ENCODE results near the gene CYSLTR2.

Gene CYSLTR2, protein sequence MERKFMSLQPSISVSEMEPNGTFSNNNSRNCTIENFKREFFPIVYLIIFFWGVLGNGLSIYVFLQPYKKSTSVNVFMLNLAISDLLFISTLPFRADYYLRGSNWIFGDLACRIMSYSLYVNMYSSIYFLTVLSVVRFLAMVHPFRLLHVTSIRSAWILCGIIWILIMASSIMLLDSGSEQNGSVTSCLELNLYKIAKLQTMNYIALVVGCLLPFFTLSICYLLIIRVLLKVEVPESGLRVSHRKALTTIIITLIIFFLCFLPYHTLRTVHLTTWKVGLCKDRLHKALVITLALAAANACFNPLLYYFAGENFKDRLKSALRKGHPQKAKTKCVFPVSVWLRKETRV

DNA sequence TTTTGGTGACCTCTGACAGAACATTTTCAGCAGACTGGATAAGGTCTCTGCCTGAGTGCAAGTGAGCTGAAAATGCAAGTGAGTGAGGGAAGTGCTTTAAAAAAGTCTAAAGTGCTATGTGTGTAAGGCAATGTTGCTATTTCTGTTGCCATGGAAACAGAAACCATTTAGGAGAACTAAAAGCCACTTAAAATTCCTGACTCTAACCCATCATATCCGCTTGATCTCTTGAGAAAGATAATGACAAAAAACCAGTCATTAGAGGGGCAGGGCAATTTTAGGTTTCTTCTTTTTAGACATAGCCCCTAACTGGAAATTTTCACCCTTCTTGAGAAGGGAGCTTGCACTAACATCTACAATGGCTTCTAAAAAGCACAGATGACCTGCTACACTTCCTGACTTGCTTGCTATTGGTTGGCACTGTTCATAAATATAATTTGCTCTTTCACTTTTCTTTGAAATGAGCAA, at the start of gene CYSLTR2:
Gene CYSLTR2 (plus strand): TSS at position 458 of the 468 bp plus-strand sequence. CDS start 52,889 bp downstream, outside the sequence.
- DNase-seq (ENCODE audit: low read depth in 2 of 2), result no peak

DNA sequence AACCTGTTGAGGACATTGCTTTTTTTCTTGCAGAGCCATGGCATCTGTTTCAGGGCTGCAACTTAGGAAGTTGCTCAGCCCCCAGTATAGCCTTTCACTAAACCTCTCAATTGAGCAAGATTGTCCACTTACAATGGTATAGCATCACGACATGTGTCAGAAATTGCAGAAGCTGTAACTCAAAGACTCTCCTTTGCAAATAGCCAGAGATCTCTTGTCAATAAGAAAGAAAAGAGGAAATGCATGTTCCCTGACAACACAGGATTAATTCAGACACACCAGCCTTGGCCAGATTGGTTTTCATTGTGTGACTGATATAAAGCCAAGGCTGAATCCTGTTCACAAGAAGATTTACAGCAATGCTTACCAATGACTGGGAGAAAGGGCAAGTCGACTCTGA, 38.7 kb upstream of the CYSLTR2 start:
- DNase-seq (ENCODE audit: low read depth in 2 of 2), result no peak

DNA sequence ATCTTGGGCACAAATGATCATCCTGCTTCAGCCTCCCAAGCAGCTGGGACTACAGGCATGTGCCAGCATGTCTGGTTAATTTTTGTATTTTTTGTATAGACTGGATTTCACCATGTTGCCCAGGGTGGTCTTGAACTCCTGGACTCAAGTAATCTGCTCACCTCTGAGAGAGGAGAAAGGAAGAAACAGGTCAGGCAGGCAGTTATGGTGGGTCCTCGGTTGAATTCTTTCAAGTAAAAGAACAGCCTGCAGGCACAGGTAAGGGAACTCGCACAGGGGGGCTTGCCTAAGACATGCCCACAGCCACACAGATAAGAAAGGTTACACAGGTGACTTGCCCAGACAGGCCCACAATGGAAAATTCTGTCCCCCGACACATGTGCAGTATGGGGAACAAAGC, 34.8 kb upstream of the CYSLTR2 start:
- DNase-seq (ENCODE audit: low read depth in 2 of 2), result no peak

DNA sequence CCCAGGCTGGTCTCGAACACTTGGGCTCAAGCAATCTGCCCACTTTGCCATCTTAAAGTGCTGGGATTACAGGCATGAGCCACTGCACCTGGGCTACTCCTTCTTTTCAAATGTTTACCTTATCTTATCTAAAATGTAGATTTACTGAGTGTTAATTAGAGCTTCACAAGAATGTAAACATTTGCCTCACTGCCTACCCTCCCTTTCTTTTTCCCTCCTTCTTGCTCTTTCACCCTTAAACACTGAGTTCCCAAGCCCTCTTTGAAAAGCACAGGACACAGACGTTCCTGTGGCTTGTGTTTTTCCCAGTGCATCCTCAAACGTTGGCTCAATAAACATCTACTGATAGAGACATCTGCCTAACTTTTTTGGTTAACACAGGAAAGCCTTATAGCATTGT, 32.7 kb upstream of the CYSLTR2 start:
- DNase-seq (ENCODE audit: low read depth in 2 of 2), result no peak

DNA sequence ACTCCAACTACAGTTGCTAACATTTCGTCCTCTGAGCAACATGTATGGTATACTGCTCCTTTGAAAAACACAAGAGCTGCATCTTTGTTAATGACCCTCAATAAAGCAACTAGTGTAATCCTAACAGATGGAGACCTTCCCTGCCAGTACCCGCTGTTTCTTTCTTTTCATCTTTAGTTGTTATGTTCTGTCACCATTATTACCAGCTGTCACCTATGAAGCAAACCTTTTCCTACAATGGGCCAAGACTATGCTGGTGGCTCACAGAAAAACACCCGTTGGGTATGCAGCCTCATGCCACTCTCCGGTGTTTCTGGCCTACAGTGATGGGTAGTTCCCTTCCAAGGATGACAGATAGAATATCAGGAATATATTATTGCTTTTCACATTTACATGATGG, 29.7 kb upstream of the CYSLTR2 start:
- DNase-seq (ENCODE audit: low read depth in 2 of 2), result no peak

DNA sequence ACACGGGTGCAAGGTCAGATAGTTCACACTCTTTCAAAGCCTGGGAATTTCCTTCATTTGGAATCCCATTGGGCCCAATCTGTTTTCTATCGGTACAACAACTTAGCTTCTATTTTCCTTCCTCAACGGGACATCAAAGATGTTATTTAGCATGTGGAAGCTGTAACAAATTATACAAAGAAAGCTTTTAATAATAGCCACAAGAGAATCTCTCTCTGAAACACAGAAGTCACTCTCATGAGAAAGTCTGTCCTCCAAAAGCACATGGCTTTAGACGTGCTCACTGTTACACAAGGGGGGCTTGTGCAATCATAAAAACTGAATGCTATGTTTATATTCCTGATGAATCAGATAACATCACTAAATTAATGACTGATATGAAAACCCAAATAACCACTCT, 28.9 kb upstream of the CYSLTR2 start:
- no peak for DNase-seq (ENCODE audit: low read depth in 2 of 2)

DNA sequence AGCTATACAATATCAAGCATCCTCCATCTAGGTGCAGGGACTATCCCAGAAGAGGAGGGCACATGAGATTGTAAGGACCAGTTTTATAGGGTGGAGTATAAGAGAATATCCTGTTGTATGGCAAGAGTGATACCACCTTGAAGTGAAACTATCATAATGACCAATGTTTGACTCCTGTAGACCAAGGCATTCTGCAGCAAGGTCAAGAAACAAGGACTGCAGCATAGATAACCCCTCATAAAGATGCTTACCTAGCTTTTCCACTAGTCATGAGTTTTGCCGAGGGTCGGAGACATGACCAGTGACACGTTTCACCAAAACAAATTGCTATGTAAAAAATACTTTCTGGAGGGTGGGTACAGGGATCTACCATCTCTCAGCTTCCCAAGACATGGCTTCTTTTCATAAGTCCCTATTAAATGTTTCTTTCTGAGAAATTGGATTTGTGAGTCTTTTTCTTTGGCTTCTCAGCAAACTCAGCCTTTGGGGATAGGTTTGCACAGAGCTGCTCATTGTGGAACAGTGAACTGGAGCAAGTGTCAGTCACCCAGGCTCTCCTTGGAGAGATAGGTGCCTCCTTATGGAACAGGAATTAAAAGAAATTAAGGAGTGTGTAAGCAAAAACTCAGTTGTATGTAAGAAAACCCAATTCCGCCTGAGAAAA, 28.2 kb upstream of the CYSLTR2 start:
- no peak for DNase-seq (ENCODE audit: low read depth in 2 of 2)

DNA sequence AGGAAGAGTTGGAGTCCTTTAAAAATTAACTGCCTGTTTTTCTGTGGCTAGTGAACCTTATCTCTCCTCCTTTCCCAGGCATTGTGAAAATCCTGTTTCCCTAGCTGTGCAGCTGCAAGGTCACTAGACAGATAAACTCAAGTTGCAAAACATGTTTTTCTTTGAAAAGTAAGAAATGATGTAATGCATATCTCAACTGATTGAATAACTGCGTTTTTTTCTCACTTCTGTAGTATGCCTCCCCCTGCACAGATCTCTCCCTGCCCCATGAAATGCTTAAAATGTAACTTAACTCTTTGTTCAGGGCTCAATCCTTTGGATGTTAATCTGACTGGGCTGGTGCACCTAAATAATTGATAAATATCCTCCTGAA, 27.7 kb upstream of the CYSLTR2 start:
- no peak for DNase-seq (ENCODE audit: low read depth in 2 of 2)

DNA sequence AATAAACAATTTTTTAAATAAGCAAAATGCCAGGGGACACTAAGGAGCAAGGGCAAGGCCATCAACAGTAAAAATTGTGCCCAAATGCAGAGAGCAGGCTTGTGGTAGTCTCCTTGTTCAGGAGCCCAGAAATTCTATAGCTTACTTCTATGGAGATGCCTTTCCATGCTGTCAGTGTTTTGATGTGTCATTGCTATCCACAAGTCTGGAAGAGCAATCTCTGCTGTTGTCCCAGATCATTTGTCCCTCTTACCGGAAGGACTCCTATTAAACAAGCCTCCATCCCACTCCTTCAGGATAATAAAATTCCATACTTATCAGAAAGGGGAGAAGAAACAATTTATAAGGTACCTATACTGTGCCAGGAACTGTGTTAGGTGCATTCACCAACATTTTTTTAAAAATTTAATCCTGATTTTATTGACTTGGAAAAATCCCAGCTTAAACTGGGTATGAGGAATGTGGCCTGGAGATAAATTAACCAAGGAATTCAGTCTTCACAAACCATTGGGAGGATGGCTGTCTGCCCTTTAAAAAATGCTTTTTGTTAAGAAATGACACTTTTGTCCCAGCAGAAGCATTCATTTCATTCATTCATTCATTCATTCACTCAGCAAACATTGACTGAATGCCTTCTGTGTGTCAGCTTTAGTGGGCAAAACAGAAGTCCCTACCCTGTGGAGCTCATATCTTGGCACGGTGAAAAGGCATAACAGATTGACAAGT, 26.8 kb upstream of the CYSLTR2 start:
- DNase-seq (ENCODE audit: low read depth in 2 of 2), result no peak

DNA sequence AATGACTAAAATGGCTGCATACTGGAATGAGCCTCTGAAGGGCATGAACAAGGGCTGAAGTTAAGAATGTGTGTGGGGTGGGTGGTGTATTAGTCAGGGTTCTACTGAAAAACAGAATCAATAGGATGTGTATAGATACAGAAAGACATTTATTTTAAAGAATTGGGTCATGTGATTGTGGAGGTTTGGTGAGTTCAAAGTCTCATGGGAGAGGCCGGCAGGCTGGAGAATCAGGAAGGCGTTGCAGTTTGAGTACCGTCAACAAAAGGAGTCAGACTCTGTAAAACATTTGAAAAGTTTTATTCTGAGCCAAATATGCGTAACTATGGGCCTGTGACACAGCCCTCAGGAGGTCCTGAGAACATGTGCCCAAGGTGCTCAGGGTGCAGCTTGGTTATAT, 24.5 kb upstream of the CYSLTR2 start:
- DNase-seq (ENCODE audit: low read depth in 2 of 2), result no peak

DNA sequence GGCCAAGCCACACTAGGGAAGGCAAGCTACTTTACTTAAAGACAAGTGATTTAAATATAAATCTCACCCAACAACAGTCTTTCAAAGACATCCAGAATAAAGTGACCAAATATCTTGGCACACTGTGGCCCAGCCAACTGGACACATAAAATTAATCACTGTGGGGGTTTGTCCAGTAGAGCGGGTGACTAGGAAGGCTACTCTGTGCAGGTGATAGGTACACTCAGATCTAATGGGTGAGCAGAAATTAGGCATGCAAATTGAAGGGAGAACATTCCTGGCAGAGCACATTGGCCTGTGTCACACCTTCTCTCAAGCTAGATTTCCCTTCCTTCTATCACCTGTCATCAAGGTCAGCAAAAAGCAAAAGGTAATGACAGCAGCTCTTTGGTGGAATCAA, 23.4 kb upstream of the CYSLTR2 start:
- DNase-seq (ENCODE audit: low read depth in 2 of 2), result no peak

DNA sequence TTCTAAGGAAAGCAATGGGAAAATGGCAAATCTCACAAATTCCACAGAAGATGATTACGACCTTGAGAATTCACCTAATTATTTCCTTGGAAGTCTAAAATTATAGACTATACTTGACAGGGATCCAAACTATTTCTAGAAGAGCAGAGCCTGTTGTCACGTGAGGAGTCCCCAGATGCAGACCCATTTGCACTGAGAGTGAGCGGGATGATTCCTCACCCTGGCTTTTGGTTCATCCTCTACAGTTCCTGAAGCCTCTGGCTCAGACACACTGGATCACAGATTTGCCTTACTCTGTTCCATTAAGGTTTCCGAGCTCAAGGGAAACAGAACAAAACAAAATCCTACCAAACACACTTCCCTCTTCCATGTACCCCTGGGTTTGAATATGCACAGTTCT, 23.0 kb upstream of the CYSLTR2 start:
- no peak for DNase-seq (ENCODE audit: low read depth in 2 of 2)

DNA sequence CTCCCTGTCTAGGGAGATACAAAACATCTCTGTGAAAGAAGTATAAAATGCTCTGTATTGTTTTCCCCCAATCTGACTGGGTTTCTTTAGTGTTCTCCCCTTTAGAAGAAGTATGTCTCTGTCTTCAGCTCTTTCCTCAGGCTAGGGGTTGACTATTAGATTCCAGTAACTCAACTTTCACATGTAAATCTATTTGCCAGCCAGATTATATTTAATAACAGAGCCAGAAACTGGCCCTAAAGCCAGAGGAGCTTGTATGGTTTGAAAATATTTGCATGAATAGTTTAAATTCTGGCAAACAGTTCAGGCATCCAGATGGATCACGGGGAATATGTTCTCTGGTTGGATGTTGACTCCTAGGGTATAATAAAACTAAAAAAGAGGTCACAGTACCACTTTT, 22.3 kb upstream of the CYSLTR2 start:
- DNase-seq (ENCODE audit: low read depth in 2 of 2), result no peak

DNA sequence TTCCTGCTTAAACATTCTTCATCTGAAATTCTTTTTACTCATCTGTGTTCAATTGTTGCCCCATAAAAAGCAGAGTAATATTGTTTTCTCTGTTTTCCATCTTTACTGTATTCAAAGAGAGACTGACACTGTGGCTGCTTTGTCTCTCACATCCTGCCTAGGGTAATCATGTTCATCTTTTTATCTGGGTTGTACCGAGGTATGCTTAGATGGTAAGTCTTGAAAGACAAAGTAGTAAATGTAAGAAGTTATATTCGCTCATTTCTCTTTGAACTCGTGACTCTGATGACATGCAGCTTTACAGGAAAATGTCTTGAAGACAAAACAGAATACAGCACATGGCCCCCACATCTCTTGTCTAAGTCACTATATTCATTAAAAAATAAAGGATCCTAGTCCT, 20.0 kb upstream of the CYSLTR2 start:
- no peak for DNase-seq (ENCODE audit: low read depth in 2 of 2)

DNA sequence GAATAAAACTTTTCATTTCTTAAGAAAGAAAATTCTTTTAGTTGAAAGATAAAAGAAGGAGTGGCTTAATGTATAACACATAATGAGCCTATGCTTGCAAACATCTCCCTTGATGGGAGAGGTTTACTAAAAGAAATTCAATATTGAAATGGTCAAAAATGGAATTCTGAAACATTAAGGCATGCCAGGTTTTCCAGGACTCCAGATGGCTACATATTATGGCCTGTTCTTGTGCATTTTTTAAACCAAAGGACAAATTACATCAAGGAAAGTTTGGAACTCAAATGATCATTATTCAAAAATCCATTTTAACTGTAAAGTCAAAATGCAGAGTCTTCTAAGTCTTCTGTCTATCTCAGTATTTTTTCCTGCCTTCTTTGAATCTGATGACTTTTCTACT, 19.1 kb upstream of the CYSLTR2 start:
- no peak for DNase-seq (ENCODE audit: low read depth in 2 of 2)

DNA sequence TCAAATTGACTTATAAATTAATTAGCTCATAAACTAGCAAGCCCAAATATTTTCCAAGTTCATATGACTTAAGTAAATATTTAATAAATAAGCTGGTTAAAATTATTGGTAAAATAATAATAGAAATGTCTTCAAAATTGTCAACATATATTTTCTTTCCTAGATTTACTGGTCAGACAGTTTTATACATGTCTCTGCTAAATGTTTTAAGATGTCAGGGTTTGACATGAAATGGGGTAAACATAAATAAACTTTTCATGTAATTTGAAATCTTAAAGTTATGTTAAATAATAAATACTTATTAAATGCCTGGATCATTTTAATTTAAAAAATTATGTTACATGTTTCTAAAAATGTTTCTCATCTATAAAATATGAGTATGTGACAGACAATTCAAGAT, 18.3 kb upstream of the CYSLTR2 start:
- no peak for DNase-seq (ENCODE audit: low read depth in 2 of 2)

DNA sequence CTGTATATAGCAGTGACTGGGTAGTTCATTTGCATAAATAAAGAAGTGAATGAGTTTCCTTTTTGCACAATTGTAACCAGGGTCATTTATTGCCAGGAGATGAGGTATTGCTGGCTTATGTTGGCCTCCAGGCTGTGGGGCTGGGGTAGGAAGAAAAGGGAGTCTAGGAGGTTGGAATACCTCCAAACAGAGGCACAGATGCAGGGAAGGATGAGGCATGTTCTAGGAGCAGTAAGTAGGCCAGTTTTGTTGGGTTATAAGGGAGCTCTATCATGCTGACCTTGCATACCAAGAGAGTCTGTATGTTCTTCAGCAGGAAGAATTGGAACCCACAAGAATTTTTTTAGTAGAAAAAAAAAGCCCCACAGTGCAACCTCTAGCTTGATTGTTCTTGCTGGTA, 17.2 kb upstream of the CYSLTR2 start:
- no peak for DNase-seq (ENCODE audit: low read depth in 2 of 2)

DNA sequence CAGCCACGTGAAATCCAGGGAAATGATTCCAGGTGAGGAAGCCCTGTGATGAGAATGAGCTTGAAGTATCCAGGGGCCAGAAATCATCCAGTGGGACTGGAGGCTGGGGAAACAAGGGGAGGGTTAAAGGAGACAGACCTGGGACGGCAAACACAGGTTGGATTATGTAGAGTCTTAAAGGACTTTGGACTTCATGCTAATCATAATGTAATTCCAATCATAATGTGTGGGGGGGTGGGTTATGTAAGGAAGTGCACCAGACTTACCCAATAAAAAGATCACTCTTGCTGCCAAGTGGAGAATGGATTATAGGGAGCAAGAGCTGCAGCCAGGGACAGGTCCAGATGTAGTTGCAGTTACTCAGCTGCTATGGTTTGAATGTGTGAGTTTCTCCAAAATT, 16.1 kb upstream of the CYSLTR2 start:
- no peak for DNase-seq (ENCODE audit: low read depth in 2 of 2)

DNA sequence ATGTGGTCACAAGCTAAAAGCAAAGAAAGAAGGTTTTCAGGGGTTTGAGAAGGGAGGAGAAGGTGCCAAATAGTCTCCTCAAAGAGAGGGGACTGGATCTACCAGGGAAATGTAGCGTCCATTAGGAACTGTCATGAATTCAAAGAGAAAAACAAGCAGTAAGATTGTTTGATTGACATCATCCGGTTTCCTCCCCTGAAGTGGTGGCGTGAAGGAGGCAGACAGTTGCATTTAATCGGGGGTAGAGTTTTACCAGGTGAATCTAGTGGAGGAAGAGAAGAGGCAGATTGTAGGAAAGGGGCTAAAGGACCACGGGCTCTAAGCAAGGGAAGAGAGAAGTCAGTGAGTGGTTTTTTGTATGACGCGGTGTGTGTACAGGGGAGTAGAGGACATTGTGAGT, 13.0 kb upstream of the CYSLTR2 start:
- no peak for DNase-seq (ENCODE audit: low read depth in 2 of 2)

DNA sequence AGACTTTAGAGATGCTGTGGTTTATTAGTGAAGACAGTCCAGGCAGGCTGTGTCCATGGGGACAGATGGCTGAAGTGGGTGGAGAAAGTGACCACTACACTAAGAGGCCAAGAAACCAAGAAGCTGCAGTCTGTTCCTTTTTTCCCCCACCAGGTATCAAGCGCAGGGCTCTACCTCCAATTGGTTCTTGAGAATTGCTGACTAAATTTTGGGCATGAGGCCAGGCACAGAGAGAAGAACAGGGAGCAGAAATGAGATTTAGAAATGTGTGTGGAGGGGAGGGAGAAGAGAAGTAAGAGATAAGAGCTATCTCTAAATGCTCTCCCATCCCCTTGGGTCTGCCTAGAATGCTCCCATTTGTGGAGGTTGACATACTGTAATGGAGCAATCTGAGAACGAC, 12.3 kb upstream of the CYSLTR2 start:
- DNase-seq (ENCODE audit: low read depth in 2 of 2), result no peak

DNA sequence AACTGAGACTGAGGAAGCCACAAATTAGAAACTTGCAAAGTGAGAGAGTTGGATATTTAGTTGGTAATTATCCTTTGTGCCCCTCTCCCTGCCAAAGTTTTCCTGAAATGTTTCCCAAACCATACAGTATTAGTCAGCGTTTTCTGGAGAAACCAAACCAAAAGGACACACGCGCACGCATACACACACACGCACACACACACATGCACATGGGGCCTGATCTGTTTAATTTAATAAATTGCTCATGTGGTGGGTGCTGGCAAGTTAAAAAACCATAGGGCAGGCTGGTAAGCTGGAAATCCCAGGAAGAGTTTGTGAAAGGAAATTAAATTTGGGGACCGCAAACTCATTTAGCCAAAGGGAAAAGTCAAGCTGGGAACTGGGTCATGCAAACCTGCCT, 11.7 kb upstream of the CYSLTR2 start:
- no peak for DNase-seq (ENCODE audit: low read depth in 2 of 2)

DNA sequence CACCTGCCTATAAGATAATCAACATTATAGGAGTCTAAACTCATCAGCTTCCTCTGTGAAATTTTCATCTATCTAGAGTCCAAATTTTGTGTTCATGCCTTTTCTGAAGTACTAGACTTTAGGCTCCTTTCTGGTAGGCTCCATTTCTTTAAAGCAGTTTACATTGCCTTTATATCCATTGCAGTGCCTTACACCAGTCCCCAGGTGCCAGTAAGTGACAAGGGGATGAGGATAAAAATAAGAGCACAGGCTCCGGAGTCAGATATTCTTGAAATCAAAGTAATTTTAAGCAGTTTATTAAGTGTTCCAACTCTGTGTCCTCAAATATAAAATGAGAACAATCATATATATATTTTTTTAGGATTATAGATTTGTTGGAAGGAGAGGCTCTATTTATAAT, 10.6 kb upstream of the CYSLTR2 start:
- no peak for DNase-seq (ENCODE audit: low read depth in 2 of 2)

DNA sequence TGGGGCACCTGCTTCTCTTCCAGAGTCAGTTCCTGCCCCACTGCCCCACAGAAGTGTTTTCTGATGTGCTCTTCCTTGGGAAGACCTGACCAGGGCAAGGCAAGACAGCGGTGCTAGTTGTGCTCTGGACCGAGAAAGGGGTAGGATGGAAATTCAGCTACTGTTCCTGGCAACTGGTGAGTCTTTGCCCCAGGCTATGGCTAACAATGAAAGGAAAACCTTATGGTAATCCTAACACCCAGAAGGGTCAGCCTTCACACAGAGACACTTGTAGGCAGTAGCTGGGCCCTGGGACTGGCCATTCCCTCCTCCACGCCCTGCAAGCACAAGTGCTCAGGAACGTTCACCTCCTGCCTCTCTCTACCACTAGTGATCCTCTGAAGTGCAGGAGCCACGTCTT, 9.6 kb upstream of the CYSLTR2 start:
- DNase-seq (ENCODE audit: low read depth in 2 of 2), result no peak
